K562 (cell line): ENCODE results near the gene LGALS13. TPM values are rescaled to one million over a fixed set of nuclear protein-coding genes. Genes with fewer than 3 reads are reported as not detected.

Experiments
- ATAC-seq: fragments of 200-7000 bp; cut with Tn5 transposase; 3 replicates; pipeline ENCODE4 v1.9.1; 2020; ENCODE audit warnings: moderate library complexity
- BruUV-seq: library from RNA; stranded (reverse); fragments of 400-500 nt; replicated peaks from 2 replicates; lab custom pipeline; 2021; lab: Mats Ljungman, UMichigan
- CTCF ChIA-PET: fragments of 300-600 bp; formaldehyde crosslinking; extraction: SDS; loops from one replicate; lab custom pipeline; 2021; ENCODE audit warnings: low intra/inter-chr PET ratio; lab: Yijun Ruan, JAX
- POLR2A ChIA-PET: fragments of 300-600, 350-650 bp; sonication (Branson Sonifier 250); formaldehyde crosslinking; extraction: SDS; loops from one replicate; lab custom pipeline; 2021; ENCODE audit warnings: antibody characterized with exemption, inconsistent platforms; lab: Yijun Ruan, JAX
- DNase-seq, 4 experiments: peaks; one replicate each; pipeline versions ENCODE4 v3.0.0 to v3.0.0-alpha.2; 2011 to 2018; ENCODE audit warnings: low spot score in 3 of 4, mixed read lengths in 3 of 4; ENCODE audit errors: extremely low read depth in 1 of 4
- FAIRE-seq: peaks from 2 replicates; lab custom pipeline; 2011; peaks lifted over from hg19 to GRCh38; lab: Jason Lieb, UNC
- H2AFZ ChIP-seq: 2 replicates; pipeline ENCODE4 v1.6.0; 2011; ENCODE audit warnings: low read depth, low read length, control low read depth, inconsistent platforms
- H3K27ac ChIP-seq: fragments of 200-600 bp; 3 replicates; pipeline ENCODE4 v1.8.0; 2011; ENCODE audit warnings: low read depth, mild to moderate bottlenecking, control low read depth, inconsistent platforms, low read length, moderate library complexity, mixed read lengths; ENCODE audit errors: extremely low read depth
- H3K27me3 ChIP-seq, 2 experiments: fragments of 300-600 bp in 1 of 2; 2 replicates in 1 of 2; 3 replicates in 1 of 2; pipeline versions ENCODE4 v1.6.0 to v1.8.0; 2011; ENCODE audit warnings: inconsistent platforms in 2 of 2, low read length in 2 of 2, mild to moderate bottlenecking in 1 of 2, mixed read lengths in 1 of 2, moderate library complexity in 1 of 2; ENCODE audit not compliant: control insufficient read depth in 2 of 2, insufficient read depth in 2 of 2
- H3K36me3 ChIP-seq: fragments of 300-600 bp; 3 replicates; pipeline ENCODE4 v1.8.0; 2011; ENCODE audit warnings: mild to moderate bottlenecking, low read length, inconsistent platforms; ENCODE audit not compliant: control insufficient read depth, insufficient read depth
- H3K4me1 ChIP-seq, 2 experiments: fragments of 200-600 bp in 1 of 2; replicated peaks in 1 of 2; 2 replicates in 1 of 2; 3 replicates in 1 of 2; pipeline versions ENCODE4 v1.5.1 to v1.8.0; 2011; ENCODE audit warnings: inconsistent platforms in 2 of 2, low read length in 2 of 2, mild to moderate bottlenecking in 1 of 2, mixed read lengths in 1 of 2, moderate library complexity in 1 of 2; ENCODE audit not compliant: control insufficient read depth in 2 of 2, insufficient read depth in 2 of 2
- H3K4me2 ChIP-seq: 2 replicates; pipeline ENCODE4 v1.6.1; 2011; ENCODE audit warnings: low read length, control low read depth, inconsistent platforms, mixed read lengths; ENCODE audit not compliant: insufficient read depth
- H3K4me3 ChIP-seq: fragments of 200-600 bp; sonication (generic), shearing (Covaris generic); 2 replicates; pipeline ENCODE4 v1.5.1; 2016; ENCODE audit warnings: control low read depth, inconsistent platforms
- H3K79me2 ChIP-seq: fragments of 200-600 bp; 3 replicates; pipeline ENCODE4 v1.8.0; 2011; ENCODE audit warnings: low read length, inconsistent platforms; ENCODE audit not compliant: control insufficient read depth, insufficient read depth
- H3K9ac ChIP-seq, 2 experiments: 2 replicates each; pipeline versions ENCODE4 v1.6.0 to v1.6.1; 2011; ENCODE audit warnings: low read depth in 2 of 2, low read length in 2 of 2, control low read depth in 1 of 2, inconsistent platforms in 1 of 2, mild to moderate bottlenecking in 1 of 2, mixed read lengths in 1 of 2; ENCODE audit not compliant: insufficient read depth in 1 of 2
- H3K9me1 ChIP-seq: one replicate; pipeline ENCODE4 v1.6.0; 2011; ENCODE audit warnings: inconsistent platforms, mild to moderate bottlenecking, low read length, moderate library complexity; ENCODE audit not compliant: control insufficient read depth, insufficient read depth
- H3K9me3 ChIP-seq: replicated peaks from 2 replicates; pipeline ENCODE4 v1.5.1; 2011; ENCODE audit warnings: low read depth, low read length, inconsistent platforms; ENCODE audit not compliant: control insufficient read depth, insufficient read depth
- H4K20me1 ChIP-seq: replicated peaks from 2 replicates; pipeline ENCODE4 v1.6.1; 2011; ENCODE audit warnings: low read length, inconsistent platforms, mixed read lengths; ENCODE audit not compliant: control insufficient read depth, insufficient read depth
- GTF2A2 ChIP-seq: IDR thresholded peaks from 2 replicates; pipeline ENCODE4 v1.6.1; 2016; ENCODE audit warnings: mild to moderate bottlenecking, missing genetic modification characterization, missing compliant biosample characterization
- HDAC6 ChIP-seq: IDR thresholded peaks from 2 replicates; pipeline ENCODE4 v1.6.1; 2012; ENCODE audit warnings: low read depth, mild to moderate bottlenecking, control low read depth, inconsistent platforms, low read length, moderate library complexity
- MAFK ChIP-seq: IDR thresholded peaks from 2 replicates; pipeline ENCODE4 v1.6.1; 2011; ENCODE audit warnings: low read length, improper control_type of control experiment
- POLR3G ChIP-seq: IDR thresholded peaks from 2 replicates; pipeline ENCODE4 v1.6.1; 2011; ENCODE audit not compliant: insufficient read length, insufficient replicate concordance; ENCODE audit errors: extremely low read depth
- RBFOX2 ChIP-seq: fragments of 200-400 bp; formaldehyde crosslinking; IDR thresholded peaks from 2 replicates; pipeline ENCODE4 v1.6.1; 2017; ENCODE audit warnings: low read depth, mild to moderate bottlenecking, low read length, moderate library complexity
- WGBS: fragments of 100-300 bp; shearing (Covaris generic); methylation state at CpG from one replicate; pipeline ENCODE4 v1.1.6; 2016; ENCODE audit warnings: low coverage, mixed read lengths; ENCODE audit not compliant: insufficient coverage; ENCODE audit errors: missing lambda C conversion rate; 5-methylcytosine and 5-hydroxymethylcytosine counted together
- in situ Hi-C: fragments of 300-500 bp; cut with MboI; formaldehyde crosslinking; loops from 4 replicates; pipeline ENCODE4 v1.15.0; 2018; ENCODE audit warnings: inconsistent platforms, mixed read lengths
- intact Hi-C: fragments of 100-400 bp; cut with micrococcal nuclease; formaldehyde crosslinking; loops from 2 replicates; pipeline ENCODE4 v1.14.2; 2022
- polyA plus RNA-seq, 8 experiments: library from polyadenylated mRNA; depleted of rRNA in 4 of 8; stranded (reverse) in 5 of 8; unstranded in 3 of 8; fragments of >200 nt; fragmentation: Nextera tagmentation in 2 of 8; fragmentation: Illumina TruSeq in 1 of 8; extraction: Ambion mirVana in 2 of 8; extraction: Trizol in 1 of 8; gene quantifications; 2 replicates each; pipeline versions ENCODE4 v1.2.1 to v1.2.3, GENCODE V29; 2011 to 2014; ENCODE audit warnings: inconsistent platforms in 1 of 8, missing spikeins in 1 of 8
- total RNA-seq, 7 experiments: library from RNA; depleted of rRNA in 6 of 7; stranded (reverse); fragments of >200 nt in 6 of 7; fragmentation: Illumina TruSeq in 2 of 7; extraction: Trizol in 2 of 7; gene quantifications; 2 replicates each; pipeline versions ENCODE4 v1.2.1 to v1.2.3, GENCODE V29; 2011 to 2021; ENCODE audit warnings: low replicate concordance in 1 of 7

The LGALS13 gene
- total and polyA plus RNA-seq, 9 of the 15 experiments (the other 6 are each of a cell fraction or from before 2014, with no cell fraction given): 0.11 to 0.43 TPM; not detected in 7

DNA sequence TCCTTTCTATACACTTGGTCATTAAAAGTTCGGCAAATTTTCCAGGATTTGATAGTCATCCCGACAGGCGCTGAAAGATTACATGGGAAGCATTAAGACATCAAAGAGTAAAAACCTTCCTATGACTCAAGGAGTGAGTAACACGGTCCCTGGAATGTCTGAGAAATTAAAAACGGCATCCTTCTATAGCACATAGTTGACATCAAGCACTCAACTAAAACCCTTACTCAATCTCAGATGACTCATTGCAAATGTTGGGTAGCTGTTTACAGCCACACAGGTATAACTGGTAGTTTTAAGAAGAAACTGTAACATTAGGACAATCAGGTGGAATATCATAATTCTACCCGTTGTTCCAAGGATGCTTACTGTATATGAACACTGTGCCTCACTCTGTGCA, 6.4 kb upstream of the LGALS13 start:
- Histone ChIP-seq H3K36me3 (no peaks in the 10 kb centered on the region), H3K9me3 (no peaks in the 10 kb centered on the region), H4K20me1 (no peaks in the 10 kb centered on the region), H3K79me2 (no peaks in the 10 kb centered on the region), H3K27me3 (no peaks in the 10 kb centered on the region; a peak in 1 of 5 replicates), H3K9ac (no peak overlapping the region), H3K4me2 (no peak overlapping the region), H3K4me3 (no peak overlapping the region), H3K27ac (no peak overlapping the region), H2AFZ (no peak overlapping the region)
- WGBS: under 1% methylated on average over 6 of the region's 6 CpGs
- ATAC-seq: no peak
- in situ Hi-C loops (no loop called here), intact Hi-C loops (no loop called here)
- CTCF ChIA-PET: no interaction called here
- no peak for DNase-seq
- no peak for TF ChIP-seq POLR3G
- TF ChIP-seq, all 486 proteins: peak for 0
- H3K4me1 ChIP-seq: no peaks in the 10 kb centered on the region
- FAIRE-seq: no peak
- POLR2A ChIA-PET: no interaction called here
- H3K9me1 ChIP-seq: no peaks in the 10 kb centered on the region
- no TSS peak for BruUV-seq

DNA sequence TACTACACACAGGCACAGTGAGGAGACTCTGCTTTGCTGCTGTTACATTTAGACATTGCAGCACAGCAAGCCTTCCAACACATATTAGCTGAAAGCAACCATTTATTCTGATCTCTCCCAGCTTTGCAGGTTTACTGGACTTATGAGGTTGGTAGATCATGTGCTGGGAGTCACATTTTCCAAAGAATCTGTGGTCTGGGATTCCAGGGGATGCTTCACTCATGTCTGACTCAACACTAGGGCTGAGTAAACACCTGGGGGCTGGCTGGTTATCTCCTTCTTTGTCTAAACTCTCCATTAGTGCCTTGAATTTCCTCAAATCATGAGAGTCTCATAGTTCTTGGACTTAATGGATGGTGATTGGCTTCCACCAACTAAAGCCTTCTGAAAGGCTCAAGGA, 5.4 kb upstream of the LGALS13 start:
- no peak for FAIRE-seq
- intact Hi-C loops (no loop called here), in situ Hi-C loops (no loop called here)
- H3K27me3 ChIP-seq: no peaks in the 10 kb centered on the region; a peak in 1 of 5 replicates
- H3K36me3 ChIP-seq: no peaks in the 10 kb centered on the region
- ATAC-seq: no peak
- no peaks in the 10 kb centered on the region for H3K79me2 ChIP-seq
- BruUV-seq: no TSS peak
- no peak overlapping the region for H3K9ac ChIP-seq
- H3K4me3 ChIP-seq: no peak overlapping the region
- H2AFZ ChIP-seq: no peak overlapping the region
- CTCF ChIA-PET: no interaction called here
- H3K9me3 ChIP-seq: no peaks in the 10 kb centered on the region
- H3K27ac ChIP-seq: no peak overlapping the region
- POLR2A ChIA-PET: no interaction called here
- DNase-seq: no peak
- H4K20me1 ChIP-seq: no peaks in the 10 kb centered on the region
- no peak overlapping the region for H3K4me2 ChIP-seq
- H3K4me1 ChIP-seq: no peaks in the 10 kb centered on the region
- H3K9me1 ChIP-seq: no peaks in the 10 kb centered on the region
- TF ChIP-seq MAFK (no peak), RBFOX2 (no peak), GTF2A2 (tag) (no peak), HDAC6 (no peak)
